PFSK-1 (cell line): ENCODE measurements around the gene RTN4RL1.
A peak's percentile ranks its signal among the peaks of the same experiment; 100 is the strongest.

Source experiments
- FOXP2 ChIP-seq: optimal IDR thresholded peaks from 2 replicates; pipeline ENCODE3; 2011; ENCODE audit warnings: borderline replicate concordance, control low read depth, inconsistent platforms; ENCODE audit not compliant: insufficient read depth; ENCODE audit errors: extremely low read length, extremely low read depth
- POLR2AphosphoS5 ChIP-seq: IDR thresholded peaks from 2 replicates; pipeline ENCODE4 v1.6.1; 2012; ENCODE audit warnings: low read depth, mild to moderate bottlenecking, control low read depth, low read length, moderate library complexity
- REST ChIP-seq, 2 experiments: IDR thresholded peaks; 2 replicates each; pipeline versions ENCODE4 v1.6.1 to v1.8.0; 2011 to 2012; ENCODE audit warnings: low read depth in 2 of 2, low read length in 2 of 2, control low read depth in 1 of 2, inconsistent platforms in 1 of 2, mild to moderate bottlenecking in 1 of 2, moderate library complexity in 1 of 2; ENCODE audit not compliant: insufficient read depth in 1 of 2
- SIN3A ChIP-seq: IDR thresholded peaks from 2 replicates; pipeline ENCODE4 v1.6.1; 2012; ENCODE audit warnings: mild to moderate bottlenecking, low read length, moderate library complexity, borderline replicate concordance; ENCODE audit not compliant: insufficient read depth
- TAF1 ChIP-seq: IDR thresholded peaks from 2 replicates; pipeline ENCODE4 v1.6.1; 2012; ENCODE audit warnings: low read length, control low read depth, borderline replicate concordance; ENCODE audit not compliant: insufficient read depth

GRCh38 chr17:2074919-2075318, 49.8 kb upstream of the RTN4RL1 start:
- TF ChIP-seq POLR2AphosphoS5 (0 out of 2 replicates have a peak, but pooled peaks have one; percentile 3), FOXP2 (no peak), REST (IDR thresholded peaks at IDR 0.05; ENCODE audit: insufficient read depth in 1 of 2, low read depth in 2 of 2, low read length in 2 of 2) (no peak), TAF1 (no peak), SIN3A (no peak)
